HepG2 (cell line): ENCODE data around the gene NRBF2. TPM values are rescaled to one million over a fixed set of nuclear protein-coding genes. Genes with fewer than 3 reads are reported as not detected.

Source experiments
- DRAP1 ChIP-seq: IDR thresholded peaks from 2 replicates; pipeline ENCODE4 v1.6.1; 2016; ENCODE audit warnings: missing genetic modification reagents, missing compliant biosample characterization
- DZIP1 ChIP-seq: sonication (generic); formaldehyde crosslinking; IDR thresholded peaks from 2 replicates; pipeline ENCODE4 v1.5.0; 2020; ENCODE audit warnings: mild to moderate bottlenecking, missing genetic modification reagents
- GMEB1 ChIP-seq: sonication (generic); formaldehyde crosslinking; IDR thresholded peaks from 2 replicates; pipeline ENCODE4 v1.5.1; 2020; ENCODE audit warnings: missing genetic modification reagents, mild to moderate bottlenecking, borderline replicate concordance
- HDAC1 ChIP-seq: sonication (generic); formaldehyde crosslinking; IDR thresholded peaks from 2 replicates; pipeline ENCODE4 v1.5.1; 2020; ENCODE audit warnings: mild to moderate bottlenecking, missing genetic modification reagents
- RBFOX2 ChIP-seq: fragments of 200-400 bp; formaldehyde crosslinking; IDR thresholded peaks from 2 replicates; pipeline ENCODE4 v1.6.1; 2017; ENCODE audit warnings: low read depth, mild to moderate bottlenecking, low read length
- ZHX1 ChIP-seq: sonication (generic); formaldehyde crosslinking; IDR thresholded peaks from 2 replicates; pipeline ENCODE4 v1.8.1; 2022; ENCODE audit warnings: low read depth, mild to moderate bottlenecking, missing genetic modification reagents
- ZNF263 ChIP-seq: sonication (generic); formaldehyde crosslinking; IDR thresholded peaks from 2 replicates; pipeline ENCODE4 v1.4.0; 2020; ENCODE audit warnings: missing genetic modification reagents
- polyA plus RNA-seq, 8 experiments: library from polyadenylated mRNA; depleted of rRNA in 3 of 8; stranded (reverse) in 7 of 8; unstranded in 1 of 8; fragments of >200 nt; fragmentation: Illumina TruSeq in 4 of 8; extraction: Trizol in 4 of 8; gene quantifications; 2 replicates each; pipeline versions ENCODE4 v1.2.1 to v1.2.3, GENCODE V29; 2011 to 2016; ENCODE audit warnings: low read depth in 4 of 8, missing spikeins in 1 of 8, mixed read lengths in 1 of 8; ENCODE audit not compliant: insufficient read depth in 1 of 8
- total RNA-seq, 5 experiments: library from RNA; depleted of rRNA; stranded (reverse); fragments of >200 nt; fragmentation: Illumina TruSeq; extraction: Trizol; gene quantifications; 2 replicates each; pipeline ENCODE4 v1.2.3, GENCODE V29; 2016; ENCODE audit warnings: low read depth in 1 of 5

Gene NRBF2
- total and polyA plus RNA-seq, 2 of the 13 experiments (the other 11 are each of a cell fraction or from before 2014, with no cell fraction given): 20.0 to 28.4 TPM

GRCh38 chr10:63103971-63104409 is 29.1 kb upstream of the NRBF2 start (continued):
- TF ChIP-seq HDAC1 (no peak), RBFOX2 (no peak), DRAP1 (CRISPR knock-in tag) (no peak), DZIP1 (CRISPR knock-in tag) (no peak), GMEB1 (CRISPR knock-in tag) (no peak), ZHX1 (CRISPR knock-in tag) (no peak), ZNF263 (no peak)
- TF ChIP-seq, all 625 proteins: peak for 0
